Subcutaneous abdominal adipose tissue (tissue), 5 donors: ENCODE measurements around the gene TMEM258.

Source experiments
- H3K27ac ChIP-seq: one replicate; pipeline ENCODE4 v1.7.0; 2013; ENCODE audit warnings: low read depth, mild to moderate bottlenecking, inconsistent platforms, low read length, moderate library complexity
- H3K27me3 ChIP-seq, 5 donors: one replicate each; pipeline ENCODE4 v1.7.0; 2013; ENCODE audit warnings: low read length in 5 of 5, inconsistent platforms in 1 of 5; ENCODE audit not compliant: control insufficient read depth in 5 of 5, insufficient read depth in 4 of 5
- H3K36me3 ChIP-seq, 5 donors: one replicate each; pipeline ENCODE4 v1.7.0; 2013; ENCODE audit warnings: low read length in 5 of 5; ENCODE audit not compliant: control insufficient read depth in 5 of 5, insufficient read depth in 5 of 5
- H3K4me1 ChIP-seq, 5 donors: one replicate each; pipeline ENCODE4 v1.7.0; 2013; ENCODE audit warnings: low read length in 5 of 5, mild to moderate bottlenecking in 3 of 5, moderate library complexity in 1 of 5; ENCODE audit not compliant: control insufficient read depth in 5 of 5, insufficient read depth in 5 of 5
- H3K4me3 ChIP-seq, 5 donors: one replicate each; pipeline ENCODE4 v1.7.0; 2013; ENCODE audit warnings: low read length in 5 of 5, low read depth in 1 of 5
- H3K9ac ChIP-seq, 5 donors: one replicate each; pipeline ENCODE4 v1.7.0; 2013; ENCODE audit warnings: low read length in 5 of 5, mild to moderate bottlenecking in 4 of 5, moderate library complexity in 3 of 5
- H3K9me3 ChIP-seq, 5 donors: one replicate each; pipeline ENCODE4 v1.7.0; 2013; ENCODE audit warnings: low read length in 5 of 5; ENCODE audit not compliant: control insufficient read depth in 5 of 5
- donor health status: healthy.
- donor health status: healthy.
- donor health status: healthy.
- donor health status: healthy.
- donor health status: healthy.

The TMEM258 gene

GRCh38 chr11:61792310-61793082, at the start of gene TMEM258, which contains the start of gene FEN1:
Gene TMEM258, minus strand, starts transcription at chr11:61792599. Its CDS starts 41 bp downstream, at chr11:61792558.
Gene FEN1, plus strand, starts transcription at chr11:61792911. Its CDS starts 2,451 bp downstream, at chr11:61795362.
- peak within 1 kb of the TSS; percentile 93 for H3K27ac ChIP-seq
- peaks cover 0 to 42% (median 34%) of the 10 kb centered on the region in 5 donors for H3K36me3 ChIP-seq
- peaks cover 0 to 29% (median 19%) of the 10 kb centered on the region in 5 donors for H3K4me1 ChIP-seq
- no peaks in the 10 kb centered on the region for H3K9me3 ChIP-seq
- H3K9ac ChIP-seq, result peak within 1 kb of the TSS; percentile 81 to 99 (median 92)
- no peaks in the 10 kb centered on the region for H3K27me3 ChIP-seq
- peak within 1 kb of the TSS; percentile 81 to 96 (median 90) for H3K4me3 ChIP-seq

GRCh38 chr11:61841636-61842527, 49.5 kb upstream of the TMEM258 start:
- Histone ChIP-seq H3K4me3 (no peak overlapping the region), H3K9ac (no peak overlapping the region), H3K36me3 (peaks cover 0 to 49% (median 41%) of the 10 kb centered on the region in 5 donors), H3K4me1 (peaks cover 0 to 4% (median 0%) of the 10 kb centered on the region in 5 donors), H3K27ac (no peak overlapping the region), H3K9me3 (no peaks in the 10 kb centered on the region), H3K27me3 (no peaks in the 10 kb centered on the region)

GRCh38 chr11:61840371-61840770, 48.0 kb upstream of the TMEM258 start:
- Histone ChIP-seq H3K27ac (no peak overlapping the region), H3K27me3 (no peaks in the 10 kb centered on the region), H3K9me3 (no peaks in the 10 kb centered on the region), H3K4me3 (no peak overlapping the region), H3K9ac (no peak overlapping the region), H3K4me1 (peaks cover 0 to 7% (median 0%) of the 10 kb centered on the region in 5 donors), H3K36me3 (peaks cover 0 to 49% (median 41%) of the 10 kb centered on the region in 5 donors)

- no peaks in the 10 kb centered on the region for H3K9me3 ChIP-seq
- H3K36me3 ChIP-seq, result peaks cover 0 to 44% (median 38%) of the 10 kb centered on the region in 5 donors
- no peak overlapping the region for H3K9ac ChIP-seq
- H3K27me3 ChIP-seq, result no peaks in the 10 kb centered on the region
- H3K27ac ChIP-seq, result no peak overlapping the region
- H3K4me3 ChIP-seq, result no peak overlapping the region
- peaks cover 0 to 13% (median 4%) of the 10 kb centered on the region in 5 donors for H3K4me1 ChIP-seq
Observed at GRCh38 chr11:61839742-61840141, 47.3 kb upstream of the TMEM258 start.

- Histone ChIP-seq H3K9ac (no peak overlapping the region), H3K4me1 (peaks cover 2 to 21% (median 12%) of the 10 kb centered on the region in 5 donors), H3K27ac (no peak overlapping the region), H3K36me3 (peaks cover 0 to 44% (median 38%) of the 10 kb centered on the region in 5 donors), H3K4me3 (no peak overlapping the region), H3K9me3 (no peaks in the 10 kb centered on the region), H3K27me3 (no peaks in the 10 kb centered on the region)
Observed at GRCh38 chr11:61838921-61839320, 46.5 kb upstream of the TMEM258 start.

- Histone ChIP-seq H3K36me3 (peaks cover 0 to 44% (median 37%) of the 10 kb centered on the region in 5 donors), H3K9me3 (no peaks in the 10 kb centered on the region), H3K4me3 (no peak overlapping the region), H3K4me1 (peaks cover 2 to 23% (median 12%) of the 10 kb centered on the region in 5 donors), H3K27ac (no peak overlapping the region), H3K9ac (no peak overlapping the region), H3K27me3 (no peaks in the 10 kb centered on the region)
Observed at GRCh38 chr11:61838501-61838900, 46.1 kb upstream of the TMEM258 start.

- Histone ChIP-seq H3K9ac (no peak overlapping the region), H3K4me1 (peaks cover 2 to 23% (median 12%) of the 10 kb centered on the region in 5 donors), H3K27ac (no peak overlapping the region), H3K4me3 (no peak overlapping the region), H3K27me3 (no peaks in the 10 kb centered on the region), H3K36me3 (peaks cover 0 to 35% (median 28%) of the 10 kb centered on the region in 5 donors), H3K9me3 (no peaks in the 10 kb centered on the region)
Observed at GRCh38 chr11:61837411-61838005, 45.1 kb upstream of the TMEM258 start.

GRCh38 chr11:61836193-61836592, 43.8 kb upstream of the TMEM258 start:
- no peaks in the 10 kb centered on the region for H3K27me3 ChIP-seq
- peaks cover 0 to 27% (median 22%) of the 10 kb centered on the region in 5 donors for H3K36me3 ChIP-seq
- H3K27ac ChIP-seq, result no peak overlapping the region
- no peak overlapping the region for H3K9ac ChIP-seq
- H3K4me3 ChIP-seq, result no peak overlapping the region
- no peaks in the 10 kb centered on the region for H3K9me3 ChIP-seq
- peaks cover 2 to 25% (median 14%) of the 10 kb centered on the region in 5 donors for H3K4me1 ChIP-seq

- no peaks in the 10 kb centered on the region for H3K27me3 ChIP-seq
- peak overlapping the region; percentile 46 for H3K27ac ChIP-seq
- H3K9ac ChIP-seq, result peak overlapping the region in 1 of 5 donors; percentile 10
- H3K36me3 ChIP-seq, result peaks cover 0 to 13% (median 5%) of the 10 kb centered on the region in 5 donors
- H3K9me3 ChIP-seq, result no peaks in the 10 kb centered on the region
- H3K4me1 ChIP-seq, result peaks cover 7 to 43% (median 24%) of the 10 kb centered on the region in 5 donors
- no peak overlapping the region for H3K4me3 ChIP-seq
Observed at GRCh38 chr11:61834278-61835048, 42.1 kb upstream of the TMEM258 start.
